Measurements from ENCODE around the gene PLEKHG5.
A peak's percentile ranks its signal among the peaks of the same experiment; 100 is the strongest.

- TF ChIP-seq CEBPB (IDR thresholded peaks at IDR 0.05) (no peak), TAF1 (IDR thresholded peaks at IDR 0.05; ENCODE audit: low read depth) (no peak; the same call in 1 of the 2 replicates), EP300 (IDR thresholded peaks at IDR 0.05; ENCODE audit: borderline replicate concordance) (no peak), MAX (IDR thresholded peaks at IDR 0.05) (no peak), YY1 (IDR thresholded peaks at IDR 0.05; ENCODE audit: low read depth) (no peak), REST (IDR thresholded peaks at IDR 0.05; ENCODE audit: low read depth) (no peak), TCF12 (IDR thresholded peaks at IDR 0.05; ENCODE audit: low read depth) (no peak), EGR1 (IDR thresholded peaks at IDR 0.05) (peak; percentile 92), ZBTB7A (IDR thresholded peaks at IDR 0.05; ENCODE audit: low read depth) (0 out of 2 replicates have a peak, but pooled peaks have one; percentile 63), FOXM1 (IDR thresholded peaks at IDR 0.05; ENCODE audit: borderline replicate concordance, low read depth) (no peak)
These were observed 67.4 kb downstream of the PLEKHG5 start for GRCh38 chr1:6424000-6424565.
